Measurements from ENCODE around the gene DNAJC3.

DNA sequence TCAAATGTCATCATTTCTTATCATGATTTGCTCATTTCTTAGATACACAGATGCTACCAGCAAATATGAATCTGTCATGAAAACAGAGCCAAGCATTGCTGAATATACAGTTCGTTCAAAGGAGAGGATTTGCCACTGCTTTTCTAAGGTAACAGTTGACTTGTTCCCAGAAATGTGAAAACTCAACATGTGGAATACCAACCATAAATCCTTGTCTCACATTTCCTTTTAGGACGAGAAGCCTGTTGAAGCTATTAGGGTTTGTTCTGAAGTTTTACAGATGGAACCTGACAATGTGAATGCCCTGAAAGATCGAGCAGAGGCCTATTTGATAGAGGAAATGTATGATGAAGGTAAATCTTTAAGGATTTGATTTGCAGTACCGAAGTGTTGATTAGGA, 86.7 kb downstream of the DNAJC3 start:
- TF ChIP-seq, protein P1, sequence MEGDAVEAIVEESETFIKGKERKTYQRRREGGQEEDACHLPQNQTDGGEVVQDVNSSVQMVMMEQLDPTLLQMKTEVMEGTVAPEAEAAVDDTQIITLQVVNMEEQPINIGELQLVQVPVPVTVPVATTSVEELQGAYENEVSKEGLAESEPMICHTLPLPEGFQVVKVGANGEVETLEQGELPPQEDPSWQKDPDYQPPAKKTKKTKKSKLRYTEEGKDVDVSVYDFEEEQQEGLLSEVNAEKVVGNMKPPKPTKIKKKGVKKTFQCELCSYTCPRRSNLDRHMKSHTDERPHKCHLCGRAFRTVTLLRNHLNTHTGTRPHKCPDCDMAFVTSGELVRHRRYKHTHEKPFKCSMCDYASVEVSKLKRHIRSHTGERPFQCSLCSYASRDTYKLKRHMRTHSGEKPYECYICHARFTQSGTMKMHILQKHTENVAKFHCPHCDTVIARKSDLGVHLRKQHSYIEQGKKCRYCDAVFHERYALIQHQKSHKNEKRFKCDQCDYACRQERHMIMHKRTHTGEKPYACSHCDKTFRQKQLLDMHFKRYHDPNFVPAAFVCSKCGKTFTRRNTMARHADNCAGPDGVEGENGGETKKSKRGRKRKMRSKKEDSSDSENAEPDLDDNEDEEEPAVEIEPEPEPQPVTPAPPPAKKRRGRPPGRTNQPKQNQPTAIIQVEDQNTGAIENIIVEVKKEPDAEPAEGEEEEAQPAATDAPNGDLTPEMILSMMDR (optimal IDR thresholded peaks at IDR 0.05 in 1 of 3, IDR thresholded peaks at IDR 0.05 in 1 of 3, conservative IDR thresholded peaks at IDR 0.05 in 1 of 3; ENCODE audit: extremely low read depth in 1 of 3, insufficient read depth in 2 of 3, low read length in 3 of 3) = no peak
- no peak for TF ChIP-seq EZH2 (IDR thresholded peaks at IDR 0.05; ENCODE audit: low read length)
